Fibroblast of lung (primary cell): ENCODE results near the gene TCF12. TPM values are rescaled to one million over a fixed set of nuclear protein-coding genes. Genes with fewer than 3 reads are reported as not detected.

Source experiments
- DNase-seq, 2 donors: peaks; one replicate each; pipeline versions ENCODE4 v3.0.0 to v3.0.0-alpha.2; 2010; ENCODE audit warnings: low read depth in 2 of 2
- H2AFZ ChIP-seq: 2 replicates; pipeline ENCODE4 v1.5.1; 2012; ENCODE audit warnings: low read length, control low read depth, inconsistent platforms
- H3K27ac ChIP-seq: 2 replicates; pipeline ENCODE4 v1.5.1; 2011; ENCODE audit warnings: low read length, control low read depth; ENCODE audit not compliant: insufficient read depth
- H3K27me3 ChIP-seq: 2 replicates; pipeline ENCODE4 v1.5.1; 2011; ENCODE audit warnings: mild to moderate bottlenecking, low read length; ENCODE audit not compliant: control insufficient read depth, insufficient read depth
- H3K36me3 ChIP-seq: 2 replicates; pipeline ENCODE4 v1.5.1; 2011; ENCODE audit warnings: low read length; ENCODE audit not compliant: control insufficient read depth, insufficient read depth
- H3K4me1 ChIP-seq: 2 replicates; pipeline ENCODE4 v1.5.1; 2011; ENCODE audit warnings: low read length; ENCODE audit not compliant: control insufficient read depth, insufficient read depth; ENCODE audit errors: extremely low read depth
- H3K4me2 ChIP-seq: 2 replicates; pipeline ENCODE4 v1.5.1; 2011; ENCODE audit warnings: low read length, control low read depth; ENCODE audit not compliant: insufficient read depth; ENCODE audit errors: extremely low read depth
- H3K4me3 ChIP-seq, 4 experiments: fragments of 200-600 bp in 1 of 4; sonication (generic) in 1 of 4; replicated peaks in 1 of 4; 2 replicates each; pipeline ENCODE4 v1.5.1; 2011 to 2016; ENCODE audit warnings: low read length in 4 of 4, low read depth in 3 of 4, mild to moderate bottlenecking in 3 of 4, control low read depth in 2 of 4, inconsistent platforms in 1 of 4, mixed read lengths in 1 of 4; ENCODE audit not compliant: insufficient read depth in 1 of 4; ENCODE audit errors: control extremely low read depth in 1 of 4
- H3K79me2 ChIP-seq: 2 replicates; pipeline ENCODE4 v1.5.1; 2012; ENCODE audit warnings: mild to moderate bottlenecking, low read length, inconsistent platforms; ENCODE audit not compliant: control insufficient read depth, insufficient read depth
- H3K9ac ChIP-seq: 2 replicates; pipeline ENCODE4 v1.5.1; 2011; ENCODE audit warnings: mild to moderate bottlenecking, low read length, control low read depth; ENCODE audit not compliant: insufficient read depth
- H3K9me3 ChIP-seq: 2 replicates; pipeline ENCODE4 v1.5.1; 2012; ENCODE audit warnings: low read depth, low read length; ENCODE audit not compliant: control insufficient read depth, insufficient read depth
- H4K20me1 ChIP-seq: 2 replicates; pipeline ENCODE4 v1.5.1; 2011; ENCODE audit warnings: low read length; ENCODE audit not compliant: control insufficient read depth, insufficient read depth; ENCODE audit errors: extremely low read depth
- EZH2 ChIP-seq: IDR thresholded peaks from 2 replicates; pipeline ENCODE4 v1.5.1; 2012; ENCODE audit warnings: low read length, control low read depth, mild to moderate bottlenecking; ENCODE audit errors: missing control alignments
- polyA plus RNA-seq, 2 donors: library from polyadenylated mRNA; depleted of rRNA in 1 of 2; stranded (reverse) in 1 of 2; unstranded in 1 of 2; fragments of >200 nt; gene quantifications; 2 replicates each; pipeline ENCODE4 v1.2.1, GENCODE V29; 2011 to 2012; ENCODE audit warnings: missing spikeins in 1 of 2
- total RNA-seq: library from RNA; depleted of rRNA; stranded (reverse); fragments of >200 nt; gene quantifications from 2 replicates; pipeline ENCODE4 v1.2.1, GENCODE V29; 2014
- TF ChIP-seq, protein P1 (sequence below), 2 donors: IDR thresholded peaks in 1 of 2; conservative IDR thresholded peaks in 1 of 2; 1 replicate in 1 of 2; 2 replicates in 1 of 2; pipeline ENCODE4 v1.5.1; 2011 to 2012; ENCODE audit warnings: low read length in 2 of 2, control low read depth in 1 of 2, inconsistent platforms in 1 of 2, low read depth in 1 of 2, mild to moderate bottlenecking in 1 of 2

Gene TCF12
- total and polyA plus RNA-seq, 2 donors (not counting 1 experiment from before 2014, with no cell fraction given) = 105 to 232 TPM

DNA sequence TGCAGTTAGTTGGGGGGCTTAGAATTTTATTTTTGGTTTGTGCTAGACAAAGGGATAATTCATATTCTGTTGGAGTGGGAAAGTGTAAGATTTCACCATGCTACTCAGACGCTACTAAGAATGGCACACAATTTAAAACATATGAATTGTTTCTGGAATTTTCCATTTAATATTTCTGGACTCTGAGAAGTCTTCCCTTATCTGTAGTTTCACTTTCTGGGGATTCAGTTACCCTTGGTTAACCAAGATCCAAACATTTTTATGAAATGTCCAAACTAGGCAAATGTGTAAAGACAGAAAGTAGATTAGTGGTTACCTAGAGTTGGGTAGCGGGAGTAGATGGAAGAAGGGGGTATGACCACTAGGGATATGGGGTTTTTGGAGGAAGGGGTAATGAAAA is 53.1 kb downstream of the TCF12 start:
- Histone ChIP-seq H3K27me3 (no peaks in the 10 kb centered on the region), H3K9ac (no peak overlapping the region), H3K4me3 (no peak overlapping the region), H3K9me3 (no peaks in the 10 kb centered on the region), H4K20me1 (peaks cover 1% of the 10 kb centered on the region), H3K79me2 (peaks cover 47% of the 10 kb centered on the region), H3K27ac (no peak overlapping the region), H3K4me2 (no peak overlapping the region), H3K4me1 (no peaks in the 10 kb centered on the region), H2AFZ (no peak overlapping the region), H3K36me3 (no peaks in the 10 kb centered on the region)
- TF ChIP-seq, protein P1, sequence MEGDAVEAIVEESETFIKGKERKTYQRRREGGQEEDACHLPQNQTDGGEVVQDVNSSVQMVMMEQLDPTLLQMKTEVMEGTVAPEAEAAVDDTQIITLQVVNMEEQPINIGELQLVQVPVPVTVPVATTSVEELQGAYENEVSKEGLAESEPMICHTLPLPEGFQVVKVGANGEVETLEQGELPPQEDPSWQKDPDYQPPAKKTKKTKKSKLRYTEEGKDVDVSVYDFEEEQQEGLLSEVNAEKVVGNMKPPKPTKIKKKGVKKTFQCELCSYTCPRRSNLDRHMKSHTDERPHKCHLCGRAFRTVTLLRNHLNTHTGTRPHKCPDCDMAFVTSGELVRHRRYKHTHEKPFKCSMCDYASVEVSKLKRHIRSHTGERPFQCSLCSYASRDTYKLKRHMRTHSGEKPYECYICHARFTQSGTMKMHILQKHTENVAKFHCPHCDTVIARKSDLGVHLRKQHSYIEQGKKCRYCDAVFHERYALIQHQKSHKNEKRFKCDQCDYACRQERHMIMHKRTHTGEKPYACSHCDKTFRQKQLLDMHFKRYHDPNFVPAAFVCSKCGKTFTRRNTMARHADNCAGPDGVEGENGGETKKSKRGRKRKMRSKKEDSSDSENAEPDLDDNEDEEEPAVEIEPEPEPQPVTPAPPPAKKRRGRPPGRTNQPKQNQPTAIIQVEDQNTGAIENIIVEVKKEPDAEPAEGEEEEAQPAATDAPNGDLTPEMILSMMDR (conservative IDR thresholded peaks at IDR 0.05 in 1 of 2, IDR thresholded peaks at IDR 0.05 in 1 of 2; ENCODE audit: low read depth in 1 of 2, low read length in 2 of 2) = no peak
- no peak for TF ChIP-seq EZH2
- peak in 1 of 2 donors; percentile 22 for DNase-seq

DNA sequence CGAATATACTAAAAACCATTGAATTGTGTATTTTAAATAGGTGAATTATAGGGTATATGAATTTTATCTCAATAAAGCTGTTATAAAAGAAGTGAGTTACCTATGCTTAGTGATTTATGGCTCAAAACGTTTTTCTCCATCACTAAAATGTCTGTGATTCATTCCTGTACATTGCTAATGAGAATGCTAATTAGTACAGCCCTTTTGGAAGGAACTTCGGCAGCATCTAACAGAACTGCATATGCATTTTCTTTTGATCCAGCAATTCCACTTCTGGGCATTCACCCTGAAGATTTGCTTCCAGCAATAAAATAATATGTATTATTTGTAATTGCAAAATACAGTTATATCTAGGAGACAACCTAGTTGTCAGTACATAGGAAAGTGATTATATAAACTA is 53.6 kb downstream of the TCF12 start:
- no peaks in the 10 kb centered on the region for H3K36me3 ChIP-seq
- peaks cover 48% of the 10 kb centered on the region for H3K79me2 ChIP-seq
- DNase-seq = no peak
- H3K4me2 ChIP-seq = no peak overlapping the region
- H3K4me3 ChIP-seq = no peak overlapping the region
- peaks cover 1% of the 10 kb centered on the region for H4K20me1 ChIP-seq
- TF ChIP-seq EZH2 = no peak
- TF ChIP-seq, protein P1 (conservative IDR thresholded peaks at IDR 0.05 in 1 of 2, IDR thresholded peaks at IDR 0.05 in 1 of 2; ENCODE audit: low read depth in 1 of 2, low read length in 2 of 2) = no peak
- no peak overlapping the region for H2AFZ ChIP-seq
- H3K4me1 ChIP-seq = no peaks in the 10 kb centered on the region
- no peak overlapping the region for H3K27ac ChIP-seq
- H3K9ac ChIP-seq = no peak overlapping the region
- H3K27me3 ChIP-seq = no peaks in the 10 kb centered on the region
- H3K9me3 ChIP-seq = no peaks in the 10 kb centered on the region

DNA sequence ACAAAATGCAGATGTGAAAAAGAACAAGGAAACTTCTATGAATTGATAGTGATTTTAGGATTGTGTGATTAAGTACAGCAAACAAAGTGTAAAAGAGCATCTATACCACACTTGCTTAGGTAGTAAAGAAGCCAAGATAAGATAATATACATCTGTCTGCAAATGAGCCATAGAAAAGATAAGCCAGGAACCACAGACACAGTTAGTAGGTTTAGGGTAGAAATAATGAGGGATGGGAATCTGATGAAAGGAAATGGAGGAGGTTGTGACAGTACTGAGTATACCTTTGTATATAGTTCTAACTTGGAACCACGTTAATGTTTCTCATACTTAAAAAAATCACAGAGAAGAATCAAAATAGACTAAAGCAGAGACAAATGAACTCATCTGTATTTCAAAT is 54.0 kb downstream of the TCF12 start:
- H3K9me3 ChIP-seq = no peaks in the 10 kb centered on the region
- peaks cover 1% of the 10 kb centered on the region for H4K20me1 ChIP-seq
- no peak for DNase-seq
- H3K27ac ChIP-seq = no peak overlapping the region
- TF ChIP-seq EZH2 = no peak
- TF ChIP-seq, protein P1 (conservative IDR thresholded peaks at IDR 0.05 in 1 of 2, IDR thresholded peaks at IDR 0.05 in 1 of 2; ENCODE audit: low read depth in 1 of 2, low read length in 2 of 2) = no peak
- H3K27me3 ChIP-seq = no peaks in the 10 kb centered on the region
- no peaks in the 10 kb centered on the region for H3K4me1 ChIP-seq
- no peak overlapping the region for H2AFZ ChIP-seq
- H3K4me2 ChIP-seq = no peak overlapping the region
- H3K79me2 ChIP-seq = peaks cover 49% of the 10 kb centered on the region
- H3K9ac ChIP-seq = no peak overlapping the region
- H3K4me3 ChIP-seq = no peak overlapping the region
- H3K36me3 ChIP-seq = no peaks in the 10 kb centered on the region
